SK-N-MC (cell line): Measurements from ENCODE around the gene GPC6.
"Not testable (repeated sequence)": the region's sequence is repeated elsewhere in the genome, so short reads cannot be mapped to it uniquely, and the experiment has no call there.

Experiments used
- EZH2 ChIP-seq: fragments of 200-600 bp; sonication (generic); IDR thresholded peaks from one replicate; pipeline ENCODE4 v1.6.1; 2017; ENCODE audit warnings: antibody characterized with exemption
- POLR2AphosphoS5 ChIP-seq: IDR thresholded peaks from 2 replicates; pipeline ENCODE4 v1.6.1; 2012; ENCODE audit warnings: mild to moderate bottlenecking, low read depth, low read length, borderline replicate concordance

- not testable (repeated sequence) for TF ChIP-seq POLR2AphosphoS5, EZH2
These were observed 983.3 kb downstream of the GPC6 start for GRCh38 chr13:94209913-94210312.
